HG02884 (cell line): ENCODE results near the gene NAA38.
A peak's percentile ranks its signal among the peaks of the same experiment; 100 is the strongest.
"Not testable (repeated sequence)": the region's sequence is repeated elsewhere in the genome, so short reads cannot be mapped to it uniquely, and the experiment has no call there.

Experiments
- ATAC-seq: cut with Tn5 transposase; IDR thresholded peaks from one replicate; pipeline ENCODE4 v1.9.1; 2021; ENCODE audit warnings: mild to moderate bottlenecking, moderate library complexity; ENCODE audit not compliant: unreplicated experiment

The NAA38 gene

DNA sequence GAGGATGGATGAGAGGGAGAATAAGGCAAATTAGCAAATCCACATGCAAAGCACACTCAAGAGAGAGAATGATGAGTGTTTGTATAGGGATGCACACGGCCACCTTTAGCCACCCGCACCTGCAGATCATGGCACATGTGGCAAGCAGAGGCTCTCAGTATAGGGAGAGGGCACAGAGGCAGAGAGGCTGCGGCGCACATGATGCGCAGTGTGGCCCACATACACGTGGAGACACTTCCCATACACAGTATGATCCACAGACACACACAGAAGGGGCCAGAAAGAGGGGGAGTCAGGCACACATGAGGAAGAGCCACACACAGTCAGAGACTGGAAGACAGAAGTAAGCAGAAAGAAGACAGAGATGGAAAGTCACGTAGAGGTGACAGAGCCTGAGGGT, 24.7 kb upstream of the NAA38 start:
- ATAC-seq: no peak

DNA sequence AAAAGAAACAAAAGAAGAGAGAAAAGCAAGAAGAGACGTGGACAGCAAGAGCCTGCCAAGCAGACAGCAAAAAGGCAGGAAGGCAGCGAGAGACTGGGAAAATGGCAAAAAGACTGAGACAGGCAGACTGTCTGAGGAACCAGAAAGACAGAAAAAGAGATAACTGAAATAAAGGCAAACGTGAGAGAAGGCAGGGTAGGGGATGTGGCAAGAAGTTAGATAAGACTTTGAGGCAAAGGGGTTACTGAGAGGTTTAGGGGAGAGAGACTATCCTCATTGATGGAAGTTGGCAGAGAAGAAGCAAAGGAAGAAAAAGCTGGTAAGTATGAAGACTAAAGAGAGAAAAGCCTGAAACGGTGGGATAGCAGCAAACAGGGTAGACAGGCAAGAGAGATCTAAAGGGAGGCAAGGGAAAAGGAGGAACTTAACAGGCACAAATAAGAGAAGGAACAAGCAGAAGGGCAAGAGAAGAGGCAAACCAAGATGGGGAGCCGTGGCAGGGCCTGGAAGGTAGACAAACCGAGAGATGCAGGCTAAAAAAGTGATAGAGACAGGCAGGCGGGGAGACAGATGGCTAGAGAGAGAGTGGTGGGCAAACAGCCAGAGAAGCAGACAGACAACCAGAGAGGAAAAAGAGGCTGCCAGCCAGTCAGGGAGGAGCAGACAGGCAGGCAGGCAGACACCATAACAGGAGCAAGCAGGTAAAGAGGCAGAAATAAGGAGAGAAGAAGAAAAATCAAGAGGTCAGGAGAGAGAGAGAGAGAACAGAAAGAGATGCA, 24.1 kb upstream of the NAA38 start:
- no peak for ATAC-seq

DNA sequence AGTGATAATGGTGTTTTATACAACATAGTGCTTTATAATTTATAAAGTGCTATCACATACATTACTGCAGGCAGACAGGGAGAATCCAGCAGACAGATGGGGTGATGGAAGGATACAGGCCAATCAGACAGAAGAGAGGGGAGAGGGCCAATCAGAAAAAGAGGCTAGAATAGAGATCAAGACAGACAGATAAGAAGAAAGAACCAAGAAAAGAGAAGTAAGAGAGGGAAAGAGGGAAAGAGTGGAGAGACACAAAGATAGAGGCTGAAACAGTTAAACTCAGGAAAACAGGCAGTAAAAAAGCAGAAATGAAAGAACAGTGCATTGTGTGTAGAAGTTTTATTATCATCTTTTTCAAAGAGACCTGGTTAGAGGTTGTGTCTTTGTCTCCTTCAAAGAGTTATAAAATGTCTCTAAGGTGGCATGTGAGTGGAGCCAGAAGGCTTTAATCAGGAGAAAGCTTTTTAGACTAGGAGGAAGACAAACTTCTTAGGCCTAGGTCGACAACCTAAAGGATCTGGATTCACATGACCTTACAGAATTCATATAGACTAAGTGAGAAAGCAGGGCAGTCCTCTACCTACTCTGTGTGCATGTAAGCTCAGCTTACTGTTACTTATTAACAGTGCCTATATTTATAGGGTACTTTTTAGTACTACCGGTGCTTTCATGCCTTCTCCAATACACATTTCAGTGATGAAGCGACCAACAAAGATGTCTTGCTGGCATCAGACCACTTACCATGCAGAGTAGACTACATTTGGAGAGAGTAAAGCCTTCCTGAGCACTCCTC, 22.9 kb upstream of the NAA38 start:
- no peak for ATAC-seq

DNA sequence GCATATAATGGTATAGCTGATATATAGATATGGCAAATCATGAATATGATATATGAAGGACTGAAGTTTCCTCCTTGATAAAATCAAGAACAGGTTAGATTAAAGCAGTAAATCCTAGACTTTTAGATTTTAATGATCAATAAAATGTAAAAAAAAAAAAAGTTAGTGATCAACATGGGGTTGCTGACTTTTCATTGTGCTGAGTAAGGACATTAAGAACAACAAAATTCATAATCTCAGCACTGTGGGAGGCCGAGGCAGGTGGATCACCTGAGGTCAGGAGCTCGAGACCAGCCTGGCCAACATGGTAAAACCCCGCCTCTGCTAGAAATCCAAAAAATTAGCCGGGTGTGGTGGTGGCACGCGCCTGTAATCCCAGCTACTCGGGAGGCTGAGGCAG, 20.9 kb upstream of the NAA38 start:
- no peak for ATAC-seq

DNA sequence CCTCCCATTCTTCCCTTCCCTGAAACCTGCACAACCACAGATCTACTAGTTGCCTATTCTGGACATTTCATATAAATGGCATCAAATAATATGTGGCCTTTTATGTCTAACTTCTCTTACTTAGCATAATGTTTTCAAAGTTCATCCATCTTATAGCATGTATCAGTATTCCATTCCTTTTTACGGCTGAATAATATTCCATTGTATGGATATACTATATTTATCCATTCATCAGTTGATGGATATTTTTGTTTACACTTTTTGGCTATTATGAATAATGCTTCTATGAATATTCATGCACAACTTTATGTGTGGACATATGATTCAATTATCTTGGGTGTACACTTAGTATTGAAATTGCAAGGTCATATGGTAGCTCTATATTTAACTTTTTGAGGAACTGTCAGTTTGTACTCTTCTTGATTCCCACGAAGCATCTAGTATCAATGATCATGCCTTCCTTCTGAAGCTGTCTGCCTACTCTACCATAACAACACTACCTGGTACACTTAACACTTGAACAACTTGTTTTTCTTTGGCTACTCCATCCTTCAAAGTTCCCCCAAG, 18.5 kb upstream of the NAA38 start:
- ATAC-seq: no peak

DNA sequence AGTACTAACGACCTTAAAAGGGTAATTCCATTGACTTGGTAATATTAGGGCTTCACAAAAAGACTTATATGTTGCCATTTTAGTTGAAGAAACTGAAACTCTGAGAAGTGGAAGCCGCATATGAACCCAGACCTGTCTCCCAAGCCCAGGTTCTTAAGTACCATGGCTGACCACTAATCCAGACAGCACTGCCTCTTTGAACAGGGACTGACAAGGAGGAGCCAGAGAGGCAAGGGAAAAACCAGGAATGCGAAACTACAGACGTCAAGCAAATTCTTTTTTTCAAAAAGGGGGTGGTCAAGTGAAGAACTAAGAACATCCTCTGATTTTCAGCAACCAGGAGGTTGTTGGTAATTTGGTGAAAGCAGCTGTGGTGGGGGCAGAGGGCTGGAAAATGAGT, 15.7 kb upstream of the NAA38 start:
- no peak for ATAC-seq

DNA sequence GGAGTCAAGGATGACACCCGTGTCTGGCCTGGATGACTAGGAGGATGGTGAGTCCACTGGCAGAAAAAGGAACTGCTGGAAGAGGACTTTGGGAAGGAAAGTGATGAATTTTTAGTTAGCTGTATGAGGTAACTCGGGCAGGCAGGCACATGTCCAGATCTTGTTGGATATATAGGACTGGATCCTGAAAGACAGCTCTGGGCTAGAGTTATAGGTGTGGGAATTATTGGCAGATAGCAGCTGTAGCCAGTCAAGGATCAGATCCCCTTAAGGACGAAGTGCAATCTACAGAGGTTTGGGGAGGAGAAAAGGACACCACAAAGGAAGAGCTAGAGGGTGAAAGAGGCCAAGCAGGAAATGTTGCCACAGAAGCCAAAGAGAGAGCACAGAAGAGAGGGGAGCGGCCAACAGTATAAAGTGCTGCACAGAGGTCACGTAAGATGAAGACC, 10.5 kb upstream of the NAA38 start:
- no peak for ATAC-seq

DNA sequence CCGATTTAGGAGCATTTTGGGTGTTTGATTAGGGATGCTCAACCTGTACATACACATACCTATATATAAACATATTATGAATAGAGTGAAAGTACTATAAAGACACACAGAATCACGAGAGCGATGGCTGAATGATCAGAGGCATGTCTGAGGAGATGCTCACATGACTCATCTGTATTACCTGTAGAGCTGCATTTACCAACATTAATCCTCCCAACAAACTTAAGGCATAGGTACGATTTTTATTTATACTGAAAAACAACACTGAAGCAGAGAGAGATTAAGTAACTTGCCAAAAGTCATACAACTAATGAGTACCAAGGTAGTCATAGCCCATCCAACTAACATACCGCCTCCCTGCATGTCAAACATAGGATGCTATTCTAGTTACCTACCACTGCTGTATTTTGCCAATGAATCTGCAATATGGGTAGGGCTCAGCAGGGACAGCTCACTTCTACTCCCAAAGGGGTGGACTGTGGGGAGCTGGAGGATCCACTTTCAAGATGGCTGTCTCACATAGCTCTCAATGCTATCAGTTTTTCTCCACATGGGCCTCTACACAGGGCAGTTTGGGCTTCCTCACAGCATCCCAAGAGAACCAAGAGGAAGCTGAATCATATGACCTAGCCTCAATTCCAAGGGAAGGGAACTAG, 7.8 kb upstream of the NAA38 start:
- no peak for ATAC-seq

DNA sequence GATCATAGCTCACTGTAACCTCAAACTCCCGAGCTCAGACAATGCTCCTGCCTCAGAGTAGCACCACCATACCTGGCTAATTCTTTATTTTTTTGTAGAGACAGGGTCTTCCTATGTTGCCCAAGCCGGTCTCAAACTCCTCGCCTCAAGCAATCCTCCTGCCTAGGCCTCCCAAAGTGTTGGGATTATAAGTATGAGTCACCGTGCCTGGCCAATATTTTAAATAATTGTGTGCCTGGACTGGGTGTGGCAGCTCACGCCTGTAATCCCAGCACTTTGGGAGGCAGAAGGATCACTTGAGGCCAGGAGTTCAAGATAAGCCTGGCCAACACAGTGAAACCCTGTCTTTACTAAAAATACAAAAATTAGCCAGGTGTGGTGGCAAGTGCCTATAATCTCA, 7.0 kb upstream of the NAA38 start:
- ATAC-seq: not testable (repeated sequence)

DNA sequence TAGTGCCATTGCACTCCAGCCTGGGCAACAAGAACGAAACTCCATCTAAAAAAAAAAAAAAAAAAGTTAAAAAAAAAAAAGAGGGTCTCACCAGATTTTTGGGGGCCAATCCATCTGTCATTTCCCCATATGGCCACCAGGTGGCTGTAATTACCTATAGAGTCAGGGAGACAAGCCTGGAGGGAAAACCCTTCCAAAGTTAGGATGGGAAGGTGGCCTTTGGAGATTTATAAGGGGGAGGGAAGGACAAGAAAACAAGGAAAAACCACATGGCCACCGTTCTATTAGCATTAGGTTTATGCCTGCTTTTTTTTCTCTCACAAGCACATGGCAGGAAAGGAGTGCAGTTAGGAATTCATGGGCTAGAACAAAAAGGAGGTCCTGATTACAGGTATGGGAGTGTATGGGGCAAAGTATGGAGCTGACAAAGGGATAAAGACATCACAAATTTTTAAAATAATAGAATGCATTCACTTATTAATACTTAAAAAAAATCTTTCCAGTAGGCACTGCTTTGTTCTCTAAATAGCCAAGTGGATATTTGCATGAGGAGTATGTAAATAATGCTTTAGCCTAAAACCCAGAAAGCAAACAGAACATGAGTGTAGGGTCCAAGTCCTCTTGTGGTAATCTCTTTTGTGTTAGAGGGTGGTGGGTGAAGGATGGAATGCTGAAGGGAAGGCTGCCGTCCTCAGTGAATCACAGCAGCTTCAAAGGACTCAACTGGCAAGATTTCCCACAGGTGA, 5.5 kb upstream of the NAA38 start:
- no peak for ATAC-seq

DNA sequence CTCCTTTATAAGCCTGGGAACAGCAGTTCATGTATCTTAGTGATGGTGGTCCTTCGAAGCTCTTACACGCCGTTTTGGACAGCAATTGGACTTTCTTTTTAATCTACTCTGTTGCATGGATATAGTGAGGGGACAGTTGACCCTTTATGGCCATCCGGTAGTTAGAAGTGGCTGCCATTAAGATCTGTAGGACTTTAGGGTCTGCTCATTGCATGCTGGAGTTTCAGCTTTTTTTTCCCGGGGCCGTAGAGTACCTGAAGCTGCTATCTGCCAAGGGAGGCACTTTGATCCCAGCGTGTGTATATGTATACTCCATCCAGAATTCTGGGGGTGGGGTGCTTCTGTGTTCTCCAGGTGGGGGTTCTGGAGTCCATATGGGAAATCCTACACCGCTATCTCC, 1.7 kb upstream of the NAA38 start:
- ATAC-seq: no peak

DNA sequence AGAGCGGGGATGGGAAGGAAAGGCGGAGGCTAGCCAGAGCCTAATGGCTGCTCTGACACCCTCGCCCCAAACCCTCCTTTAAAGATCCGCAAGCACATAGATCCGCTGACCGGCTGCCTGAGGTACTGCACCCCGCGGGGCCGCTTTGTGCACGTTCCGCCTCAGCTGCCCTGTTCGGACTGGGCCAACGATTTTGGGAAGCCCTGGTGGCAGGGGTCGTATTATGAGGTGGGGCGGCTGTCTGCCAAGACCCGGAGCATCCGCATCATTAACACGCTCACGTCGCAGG, 1.1 kb upstream of the NAA38 start:
- ATAC-seq: no peak

DNA sequence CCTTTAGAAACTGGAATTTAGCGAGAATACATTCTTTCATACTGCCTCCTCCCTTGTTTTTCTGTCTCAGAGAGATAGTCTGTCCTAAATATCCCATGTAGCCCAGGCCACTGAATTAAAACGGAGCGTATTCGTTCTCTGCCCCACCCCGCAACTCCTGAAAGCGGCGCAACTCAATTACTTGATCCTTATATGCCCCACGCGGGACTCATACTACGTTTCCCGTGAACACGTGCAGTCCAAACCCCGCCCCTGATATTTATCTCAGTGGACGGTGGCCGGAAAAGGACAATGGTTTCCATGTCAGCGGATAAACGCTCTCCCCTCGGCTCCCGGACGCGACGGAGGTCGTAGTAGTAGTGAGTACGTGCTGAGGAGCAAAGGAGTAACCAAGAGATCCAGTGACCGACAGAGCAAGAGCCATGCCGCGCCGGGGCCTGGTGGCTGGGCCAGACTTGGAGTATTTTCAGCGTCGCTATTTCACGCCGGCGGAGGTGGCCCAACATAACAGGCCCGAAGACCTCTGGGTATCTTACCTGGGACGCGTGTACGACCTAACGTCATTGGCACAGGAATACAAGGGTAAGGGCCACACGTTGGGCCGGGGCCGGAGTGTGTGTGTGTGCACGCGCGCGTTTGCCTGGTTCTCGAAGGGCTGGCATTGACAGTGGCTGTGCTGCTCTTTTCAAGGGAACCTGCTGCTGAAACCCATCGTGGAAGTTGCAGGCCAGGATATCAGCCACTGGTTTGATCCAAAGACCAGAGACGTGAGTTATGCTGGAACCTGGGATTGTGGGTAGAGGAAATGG, 558 bp upstream of the NAA38 start, which contains the start of gene CYB5D1:
TSS of gene CYB5D1 (plus strand) at position 291 of the 809 bp plus-strand sequence. CDS start at position 423, 132 bp downstream.
- ATAC-seq: peak; percentile 29

DNA sequence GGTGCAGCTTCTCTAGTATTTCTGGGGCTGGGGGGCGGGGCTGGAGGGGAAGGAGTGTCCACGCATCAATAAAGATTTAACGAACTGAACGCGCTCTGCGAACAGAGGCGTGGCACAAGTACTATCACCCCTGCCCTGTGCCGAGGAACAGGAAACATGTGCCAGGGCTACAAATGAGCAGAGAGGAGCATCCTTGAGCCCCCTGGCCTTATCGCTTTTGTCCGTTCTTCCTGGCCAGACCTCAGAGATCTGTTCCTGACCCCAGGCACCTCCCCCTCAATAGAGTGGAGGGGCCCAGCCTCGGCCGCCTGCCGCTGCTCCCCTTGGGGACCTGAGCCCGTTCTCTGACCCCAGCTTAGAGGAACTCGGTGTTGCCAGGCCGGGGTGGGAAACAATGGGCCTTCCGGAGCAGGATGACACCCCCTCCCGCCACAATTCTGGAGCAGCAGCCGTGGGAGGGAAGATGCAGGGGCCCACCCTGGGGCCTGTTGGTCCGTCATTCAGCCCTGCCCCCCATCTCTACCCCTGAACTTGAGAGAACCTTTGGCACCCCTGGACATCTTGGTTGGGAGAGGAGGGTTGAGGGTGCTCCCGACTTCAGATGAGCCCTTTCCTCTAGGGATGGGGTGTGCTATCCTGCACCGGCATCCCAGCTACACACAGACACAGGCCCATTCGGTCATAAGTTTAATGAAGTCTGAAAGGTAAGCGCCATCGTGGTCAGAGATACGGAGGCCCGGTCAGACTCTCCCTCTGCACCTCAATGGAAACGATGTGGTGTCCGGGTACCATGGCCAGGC, 1.1 kb downstream of the NAA38 start:
- ATAC-seq: no peak

DNA sequence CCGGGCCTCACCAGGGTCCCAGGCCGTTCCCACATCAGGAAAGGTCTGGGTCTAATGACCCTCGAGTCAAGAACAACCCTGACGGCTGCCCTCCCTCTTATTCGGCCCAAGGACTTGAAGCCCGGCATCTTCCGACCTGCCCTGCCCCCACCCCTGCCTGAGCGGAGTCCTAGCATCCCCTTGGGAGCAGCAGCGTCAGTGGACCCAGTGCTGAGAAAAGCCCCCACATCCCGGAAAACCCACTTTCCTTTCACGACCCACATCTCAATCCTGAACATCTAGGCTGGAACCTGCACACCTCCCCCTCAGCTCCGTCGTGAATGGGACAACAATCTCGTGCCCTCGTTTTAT, 1.7 kb downstream of the NAA38 start:
- ATAC-seq: no peak

DNA sequence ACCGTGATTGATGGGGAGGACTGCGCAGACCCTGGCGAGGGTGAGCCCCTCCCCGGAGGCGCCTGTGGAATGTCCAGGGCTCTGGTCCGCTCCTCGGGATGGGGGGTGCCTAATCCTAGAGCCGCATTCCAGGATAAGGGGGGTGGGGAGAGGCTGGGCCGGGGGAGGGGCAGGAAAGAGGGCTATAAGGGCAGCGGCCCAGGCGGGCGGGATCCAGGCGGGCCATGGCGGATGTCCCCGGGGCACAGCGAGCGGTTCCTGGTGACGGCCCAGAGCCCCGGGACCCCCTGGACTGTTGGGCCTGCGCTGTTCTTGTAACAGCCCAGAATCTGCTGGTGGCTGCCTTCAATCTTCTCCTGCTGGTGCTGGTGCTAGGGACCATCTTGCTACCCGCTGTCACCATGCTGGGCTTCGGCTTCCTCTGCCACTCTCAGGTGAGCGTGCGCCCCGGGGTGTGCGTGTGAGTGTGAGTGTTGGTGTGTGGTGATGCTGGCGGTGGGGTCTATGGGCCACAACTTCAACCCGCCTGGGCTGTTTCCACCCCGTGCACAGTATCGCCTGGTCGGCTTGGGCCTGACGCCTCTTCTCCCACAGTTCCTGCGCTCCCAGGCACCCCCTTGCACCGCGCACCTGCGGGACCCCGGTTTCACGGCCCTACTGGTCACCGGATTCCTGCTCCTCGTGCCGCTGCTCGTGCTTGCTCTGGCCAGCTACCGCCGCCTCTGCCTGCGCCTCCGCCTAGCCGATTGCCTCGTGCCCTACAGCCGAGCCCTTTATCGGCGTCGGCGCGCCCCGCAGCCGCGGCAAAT, 2.3 kb downstream of the NAA38 start, which contains the start of gene TMEM88:
TSS of gene TMEM88 (plus strand) at position 216 of the 809 bp plus-strand sequence. CDS start at position 225, 9 bp downstream.
- ATAC-seq: no peak

DNA sequence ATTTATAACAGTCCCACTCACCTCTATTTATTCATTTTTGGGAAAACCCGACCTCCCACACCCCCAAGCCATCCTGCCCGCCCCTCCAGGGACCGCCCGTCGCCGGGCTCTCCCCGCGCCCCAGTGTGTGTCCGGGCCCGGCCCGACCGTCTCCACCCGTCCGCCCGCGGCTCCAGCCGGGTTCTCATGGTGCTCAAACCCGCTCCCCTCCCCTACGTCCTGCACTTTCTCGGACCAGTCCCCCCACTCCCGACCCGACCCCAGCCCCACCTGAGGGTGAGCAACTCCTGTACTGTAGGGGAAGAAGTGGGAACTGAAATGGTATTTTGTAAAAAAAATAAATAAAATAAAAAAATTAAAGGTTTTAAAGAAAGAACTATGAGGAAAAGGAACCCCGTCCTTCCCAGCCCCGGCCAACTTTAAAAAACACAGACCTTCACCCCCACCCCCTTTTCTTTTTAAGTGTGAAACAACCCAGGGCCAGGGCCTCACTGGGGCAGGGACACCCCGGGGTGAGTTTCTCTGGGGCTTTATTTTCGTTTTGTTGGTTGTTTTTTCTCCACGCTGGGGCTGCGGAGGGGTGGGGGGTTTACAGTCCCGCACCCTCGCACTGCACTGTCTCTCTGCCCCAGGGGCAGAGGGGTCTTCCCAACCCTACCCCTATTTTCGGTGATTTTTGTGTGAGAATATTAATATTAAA, 3.1 kb downstream of the NAA38 start:
- no peak for ATAC-seq

DNA sequence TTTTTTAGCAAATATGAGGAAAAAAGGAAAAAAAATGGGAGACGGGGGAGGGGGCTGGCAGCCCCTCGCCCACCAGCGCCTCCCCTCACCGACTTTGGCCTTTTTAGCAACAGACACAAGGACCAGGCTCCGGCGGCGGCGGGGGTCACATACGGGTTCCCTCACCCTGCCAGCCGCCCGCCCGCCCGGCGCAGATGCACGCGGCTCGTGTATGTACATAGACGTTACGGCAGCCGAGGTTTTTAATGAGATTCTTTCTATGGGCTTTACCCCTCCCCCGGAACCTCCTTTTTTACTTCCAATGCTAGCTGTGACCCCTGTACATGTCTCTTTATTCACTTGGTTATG, 3.7 kb downstream of the NAA38 start:
- no peak for ATAC-seq
